Neutrophil (primary cell): ENCODE results near the gene LSM10.
A peak's percentile ranks its signal among the peaks of the same experiment; 100 is the strongest.

Experiments
- H3K27ac ChIP-seq: fragments of 200-600 bp; sonication (generic); 2 replicates; pipeline ENCODE4 v1.5.1; 2016; ENCODE audit warnings: mild to moderate bottlenecking, moderate library complexity
- H3K27me3 ChIP-seq: fragments of 200-600 bp; sonication (generic); 2 replicates; pipeline ENCODE4 v1.6.0; 2016; ENCODE audit warnings: mild to moderate bottlenecking
- H3K36me3 ChIP-seq: fragments of 200-600 bp; sonication (generic); 2 replicates; pipeline ENCODE4 v1.5.1; 2017
- H3K4me1 ChIP-seq, 2 experiments: fragments of 200-600 bp in 1 of 2; sonication (generic) in 1 of 2; 1 replicate in 1 of 2; 2 replicates in 1 of 2; pipeline versions ENCODE4 v1.5.1 to v1.6.1; 2013 to 2016; ENCODE audit warnings: low read depth in 1 of 2, low read length in 1 of 2, mild to moderate bottlenecking in 1 of 2, moderate library complexity in 1 of 2; ENCODE audit not compliant: control insufficient read depth in 1 of 2, insufficient read depth in 1 of 2
- H3K4me3 ChIP-seq, 2 experiments: fragments of 200-600 bp in 1 of 2; sonication (generic) in 1 of 2; 1 replicate in 1 of 2; 2 replicates in 1 of 2; pipeline ENCODE4 v1.5.1; 2013 to 2016; ENCODE audit warnings: low read depth in 1 of 2, low read length in 1 of 2, mild to moderate bottlenecking in 1 of 2, moderate library complexity in 1 of 2
- H3K9me3 ChIP-seq: fragments of 200-600 bp; sonication (generic); 2 replicates; pipeline ENCODE4 v1.5.1; 2016
- TF ChIP-seq, protein P1 (sequence below): fragments of 200-600 bp; sonication (generic); IDR thresholded peaks from 2 replicates; pipeline ENCODE4 v1.5.1; 2016; ENCODE audit warnings: antibody characterized with exemption

The LSM10 gene

DNA sequence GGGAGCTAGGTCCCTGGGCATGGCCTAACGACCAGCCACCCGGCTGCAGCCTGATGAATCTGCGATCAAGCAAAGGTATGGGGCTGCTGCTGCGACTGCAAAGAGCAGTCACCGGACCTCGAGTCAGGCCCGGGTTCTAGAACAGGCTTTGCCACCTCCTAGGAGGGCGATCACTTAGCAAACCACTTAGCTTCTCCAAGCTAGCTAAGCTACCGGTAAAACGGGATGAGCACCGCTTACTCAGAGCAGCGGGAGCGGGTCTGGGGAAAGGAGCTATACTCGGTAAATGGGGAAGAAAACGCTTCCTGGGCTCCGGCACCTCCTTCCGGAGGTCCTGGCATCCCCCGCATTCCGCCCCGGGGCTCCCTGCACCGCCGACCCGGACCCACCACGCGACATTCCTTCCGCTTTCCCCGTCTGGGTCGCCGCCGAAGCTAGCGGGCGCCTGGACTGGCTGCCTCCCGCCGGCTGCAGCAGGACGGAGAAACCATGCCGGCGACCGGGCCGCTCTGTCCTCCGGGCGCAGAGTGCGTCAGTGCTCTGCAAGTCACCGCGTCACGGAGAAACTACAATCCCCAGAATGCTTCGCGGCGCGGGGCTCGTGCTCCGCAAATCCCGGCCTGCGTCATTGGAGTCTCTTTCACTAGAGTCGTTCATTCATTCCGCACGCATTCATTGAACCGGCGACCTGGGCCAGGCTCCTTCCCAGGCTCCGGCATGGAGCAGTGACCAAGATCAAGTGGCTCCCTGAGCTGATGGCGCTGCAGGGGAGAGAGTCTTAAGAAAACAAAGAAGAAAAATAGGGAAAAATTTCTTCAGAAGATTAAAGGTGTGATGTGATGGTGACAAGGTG lies at the start of gene LSM10:
Gene LSM10 (minus strand): TSS at position 531 of the 853 bp plus-strand sequence. CDS start 3,779 bp downstream, outside the sequence.
- Histone ChIP-seq H3K27ac (peak within 1 kb of the TSS; percentile 93), H3K4me1 (peaks cover 48 to 54% of the 10 kb centered on the region in 2 experiments), H3K9me3 (no peaks in the 10 kb centered on the region), H3K4me3 (peak within 1 kb of the TSS; percentile 81 to 93), H3K36me3 (peaks cover 16% of the 10 kb centered on the region), H3K27me3 (no peaks in the 10 kb centered on the region)
- TF ChIP-seq, protein P1, sequence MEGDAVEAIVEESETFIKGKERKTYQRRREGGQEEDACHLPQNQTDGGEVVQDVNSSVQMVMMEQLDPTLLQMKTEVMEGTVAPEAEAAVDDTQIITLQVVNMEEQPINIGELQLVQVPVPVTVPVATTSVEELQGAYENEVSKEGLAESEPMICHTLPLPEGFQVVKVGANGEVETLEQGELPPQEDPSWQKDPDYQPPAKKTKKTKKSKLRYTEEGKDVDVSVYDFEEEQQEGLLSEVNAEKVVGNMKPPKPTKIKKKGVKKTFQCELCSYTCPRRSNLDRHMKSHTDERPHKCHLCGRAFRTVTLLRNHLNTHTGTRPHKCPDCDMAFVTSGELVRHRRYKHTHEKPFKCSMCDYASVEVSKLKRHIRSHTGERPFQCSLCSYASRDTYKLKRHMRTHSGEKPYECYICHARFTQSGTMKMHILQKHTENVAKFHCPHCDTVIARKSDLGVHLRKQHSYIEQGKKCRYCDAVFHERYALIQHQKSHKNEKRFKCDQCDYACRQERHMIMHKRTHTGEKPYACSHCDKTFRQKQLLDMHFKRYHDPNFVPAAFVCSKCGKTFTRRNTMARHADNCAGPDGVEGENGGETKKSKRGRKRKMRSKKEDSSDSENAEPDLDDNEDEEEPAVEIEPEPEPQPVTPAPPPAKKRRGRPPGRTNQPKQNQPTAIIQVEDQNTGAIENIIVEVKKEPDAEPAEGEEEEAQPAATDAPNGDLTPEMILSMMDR: no peak

DNA sequence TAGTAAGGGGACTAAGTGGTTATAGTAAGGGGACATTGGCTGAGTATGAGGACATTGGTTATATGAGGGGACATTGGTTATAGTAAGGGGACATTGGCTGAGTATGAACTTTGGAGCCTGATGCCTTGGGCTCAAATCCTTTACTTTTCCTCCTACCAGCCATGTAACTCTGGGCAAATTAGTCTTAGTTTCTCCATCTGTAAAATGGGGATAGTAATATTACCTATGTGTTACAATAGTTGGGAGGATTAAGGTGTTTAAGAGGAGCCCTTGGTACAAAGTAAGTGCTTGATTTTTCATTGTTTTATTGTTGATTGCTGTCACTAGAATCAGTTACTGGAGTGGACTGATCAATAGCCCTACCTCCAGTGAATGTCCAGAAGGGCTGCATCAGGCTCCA lies 49.7 kb upstream of the LSM10 start:
- peaks cover 51 to 53% of the 10 kb centered on the region in 2 experiments for H3K4me1 ChIP-seq
- H3K27ac ChIP-seq: peak overlapping the region; percentile 80
- no peak overlapping the region for H3K4me3 ChIP-seq
- TF ChIP-seq, protein P1: no peak
- H3K36me3 ChIP-seq: no peaks in the 10 kb centered on the region
- H3K27me3 ChIP-seq: no peaks in the 10 kb centered on the region
- no peaks in the 10 kb centered on the region for H3K9me3 ChIP-seq

DNA sequence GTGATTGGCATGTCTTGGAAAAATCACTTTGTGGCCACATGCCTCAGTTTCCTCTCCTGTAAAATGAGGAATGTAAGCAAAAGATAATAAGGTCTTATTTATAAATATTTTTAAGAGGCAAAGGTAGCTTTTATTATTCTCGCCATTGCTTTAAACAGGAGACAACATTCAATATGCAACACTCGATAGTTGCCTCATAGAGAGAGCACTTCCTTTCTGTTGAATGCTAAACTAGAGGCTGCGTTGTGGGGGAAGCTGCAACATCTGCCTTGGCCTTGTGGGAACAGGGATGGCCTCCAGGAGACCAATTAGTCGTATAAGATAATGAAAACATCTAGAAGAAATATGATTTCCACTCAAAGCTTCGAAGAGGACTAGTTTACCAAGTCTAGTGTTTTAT lies 49.0 kb upstream of the LSM10 start:
- peak overlapping the region; percentile 35 to 39 for H3K4me3 ChIP-seq
- H3K27ac ChIP-seq: peak overlapping the region; percentile 80
- peaks cover 52% of the 10 kb centered on the region in 2 experiments for H3K4me1 ChIP-seq

DNA sequence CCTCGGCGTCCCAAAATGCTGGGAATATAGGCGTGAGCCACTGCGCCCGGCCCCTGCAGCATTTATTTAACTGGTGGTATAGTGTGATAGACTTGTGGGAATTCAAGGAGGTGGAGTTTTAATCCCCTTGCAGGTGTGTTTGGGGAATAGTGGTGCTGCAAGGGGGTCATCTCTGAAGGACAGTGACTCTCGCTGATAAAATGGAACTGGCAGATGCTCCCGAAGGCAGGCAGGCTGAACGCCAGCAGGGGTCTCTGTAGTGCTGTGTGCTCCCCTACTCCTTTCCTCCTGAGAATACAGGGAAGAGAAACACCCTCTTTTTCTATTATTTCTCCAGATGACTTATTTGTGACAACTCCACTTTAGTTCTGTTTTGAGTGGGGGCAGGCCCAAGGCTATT lies 48.6 kb upstream of the LSM10 start:
- Histone ChIP-seq H3K9me3 (no peaks in the 10 kb centered on the region), H3K36me3 (no peaks in the 10 kb centered on the region), H3K27me3 (no peaks in the 10 kb centered on the region), H3K4me3 (peak overlapping the region; percentile 35 to 39), H3K4me1 (peaks cover 47 to 48% of the 10 kb centered on the region in 2 experiments), H3K27ac (peak overlapping the region; percentile 80)
- TF ChIP-seq, protein P1: peak; percentile 34

More for the DNA sequence above, 49.0 kb upstream of the LSM10 start:
- Histone ChIP-seq H3K9me3 (no peaks in the 10 kb centered on the region), H3K36me3 (no peaks in the 10 kb centered on the region), H3K27me3 (no peaks in the 10 kb centered on the region)
- TF ChIP-seq, protein P1: no peak

DNA sequence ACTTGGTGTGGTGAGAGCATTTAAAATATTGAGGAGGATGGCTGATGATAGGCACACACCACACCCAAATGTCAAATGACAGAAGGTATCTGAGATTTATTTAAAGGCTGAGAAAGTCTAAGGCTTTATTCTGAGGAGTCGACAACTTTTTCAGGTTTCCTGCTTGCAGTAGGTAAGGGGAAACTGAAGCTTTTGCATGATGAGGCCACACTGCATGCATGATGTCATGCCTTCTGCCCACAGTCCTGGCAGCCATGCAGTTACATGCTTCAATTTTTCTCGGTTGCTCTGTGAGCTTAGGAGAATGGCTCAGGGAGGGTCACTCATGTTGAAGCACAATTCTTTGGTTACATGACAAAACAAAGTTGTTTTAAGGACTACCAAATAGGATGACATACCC lies 45.6 kb upstream of the LSM10 start:
- no peaks in the 10 kb centered on the region for H3K36me3 ChIP-seq
- no peaks in the 10 kb centered on the region for H3K9me3 ChIP-seq
- TF ChIP-seq, protein P1: no peak
- H3K27ac ChIP-seq: no peak overlapping the region
- H3K27me3 ChIP-seq: no peaks in the 10 kb centered on the region
- no peak overlapping the region for H3K4me3 ChIP-seq
- H3K4me1 ChIP-seq: peaks cover 23 to 25% of the 10 kb centered on the region in 2 experiments
